Measurements from ENCODE around the gene USP25. TPM values are rescaled to one million over a fixed set of nuclear protein-coding genes. Genes with fewer than 3 reads are reported as not detected.

The USP25 gene
- total and polyA plus RNA-seq, 12 donors = 13.5 to 57.7 (median 45.9) TPM

DNA sequence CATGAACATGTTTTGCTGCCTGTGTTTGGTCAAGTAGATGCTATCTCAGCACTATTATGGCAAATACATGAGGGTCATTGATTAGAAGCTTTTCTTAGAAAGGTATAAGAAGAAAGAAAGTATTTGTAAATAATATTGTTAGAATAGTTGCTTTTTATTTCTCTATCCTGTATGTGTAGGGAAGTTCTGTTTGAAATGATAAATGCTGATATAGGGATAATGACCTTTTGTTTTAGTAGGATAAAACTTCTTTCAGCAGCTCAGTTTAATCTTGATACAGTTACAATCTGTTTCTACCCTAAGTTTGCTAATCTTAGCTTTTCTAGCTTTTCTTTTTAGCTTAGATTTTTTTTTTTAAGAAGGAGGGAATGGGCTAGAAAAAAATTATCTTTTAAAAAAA lies 63.3 kb downstream of the USP25 start:
- DNase-seq = no peak
- intact Hi-C loops (cut with DNase I) = no loop called here
- H3K4me1 ChIP-seq = peaks cover 0 to 20% (median 0%) of the 10 kb centered on the region in 9 donors
- no peaks in the 10 kb centered on the region for H3K9me3 ChIP-seq
- H3K27ac ChIP-seq = no peak overlapping the region
- no peak overlapping the region for H3K4me3 ChIP-seq
- H3K27me3 ChIP-seq = no peaks in the 10 kb centered on the region
- TF ChIP-seq, protein P1, sequence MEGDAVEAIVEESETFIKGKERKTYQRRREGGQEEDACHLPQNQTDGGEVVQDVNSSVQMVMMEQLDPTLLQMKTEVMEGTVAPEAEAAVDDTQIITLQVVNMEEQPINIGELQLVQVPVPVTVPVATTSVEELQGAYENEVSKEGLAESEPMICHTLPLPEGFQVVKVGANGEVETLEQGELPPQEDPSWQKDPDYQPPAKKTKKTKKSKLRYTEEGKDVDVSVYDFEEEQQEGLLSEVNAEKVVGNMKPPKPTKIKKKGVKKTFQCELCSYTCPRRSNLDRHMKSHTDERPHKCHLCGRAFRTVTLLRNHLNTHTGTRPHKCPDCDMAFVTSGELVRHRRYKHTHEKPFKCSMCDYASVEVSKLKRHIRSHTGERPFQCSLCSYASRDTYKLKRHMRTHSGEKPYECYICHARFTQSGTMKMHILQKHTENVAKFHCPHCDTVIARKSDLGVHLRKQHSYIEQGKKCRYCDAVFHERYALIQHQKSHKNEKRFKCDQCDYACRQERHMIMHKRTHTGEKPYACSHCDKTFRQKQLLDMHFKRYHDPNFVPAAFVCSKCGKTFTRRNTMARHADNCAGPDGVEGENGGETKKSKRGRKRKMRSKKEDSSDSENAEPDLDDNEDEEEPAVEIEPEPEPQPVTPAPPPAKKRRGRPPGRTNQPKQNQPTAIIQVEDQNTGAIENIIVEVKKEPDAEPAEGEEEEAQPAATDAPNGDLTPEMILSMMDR (IDR thresholded peaks at IDR 0.05) = no peak
- peaks cover 0 to 6% (median 0%) of the 10 kb centered on the region in 9 donors for H3K36me3 ChIP-seq
- no peak for ATAC-seq

DNA sequence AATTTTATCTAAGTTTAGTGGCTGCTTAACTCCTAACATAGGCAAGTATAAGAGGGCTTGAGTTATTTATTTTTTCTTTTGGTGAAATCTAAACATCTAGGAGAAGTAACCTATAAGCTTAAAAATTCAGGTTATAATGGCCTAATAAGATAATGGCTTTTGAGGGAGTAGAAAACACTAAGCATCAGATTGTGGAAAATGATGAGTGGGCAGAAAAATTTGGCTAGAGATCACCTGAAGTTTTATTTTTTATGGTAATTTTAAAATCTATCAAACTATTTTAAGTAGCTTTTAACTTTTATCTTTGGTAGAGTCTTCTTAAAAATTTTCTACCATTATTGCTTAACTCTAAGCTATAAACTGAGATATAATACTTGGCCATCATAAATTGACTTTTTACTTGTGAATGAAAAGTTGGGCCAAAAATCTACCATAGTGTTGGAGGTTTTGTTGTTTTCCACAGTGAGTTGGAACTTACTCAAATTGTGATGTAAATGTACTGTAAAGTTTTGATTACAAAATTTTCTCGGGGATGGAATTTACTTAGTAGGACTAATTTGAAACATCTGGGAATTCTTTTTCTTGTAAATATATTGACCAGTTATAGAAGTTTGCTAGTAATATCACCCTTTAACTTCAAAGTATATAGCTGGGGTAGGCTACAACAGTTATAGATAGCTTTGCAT lies 63.9 kb downstream of the USP25 start:
- Histone ChIP-seq H3K4me3 (no peak overlapping the region), H3K4me1 (peaks cover 0 to 20% (median 0%) of the 10 kb centered on the region in 9 donors), H3K9me3 (no peaks in the 10 kb centered on the region), H3K27ac (no peak overlapping the region), H3K27me3 (no peaks in the 10 kb centered on the region), H3K36me3 (peaks cover 0 to 6% (median 0%) of the 10 kb centered on the region in 9 donors)
- ATAC-seq (no peak), DNase-seq (no peak)
- 77 to 78% methylated on average over 1 of the region's 1 CpG for WGBS, 2 donors
- intact Hi-C loops (cut with DNase I) = no loop called here
- TF ChIP-seq, protein P1 (IDR thresholded peaks at IDR 0.05) = no peak

DNA sequence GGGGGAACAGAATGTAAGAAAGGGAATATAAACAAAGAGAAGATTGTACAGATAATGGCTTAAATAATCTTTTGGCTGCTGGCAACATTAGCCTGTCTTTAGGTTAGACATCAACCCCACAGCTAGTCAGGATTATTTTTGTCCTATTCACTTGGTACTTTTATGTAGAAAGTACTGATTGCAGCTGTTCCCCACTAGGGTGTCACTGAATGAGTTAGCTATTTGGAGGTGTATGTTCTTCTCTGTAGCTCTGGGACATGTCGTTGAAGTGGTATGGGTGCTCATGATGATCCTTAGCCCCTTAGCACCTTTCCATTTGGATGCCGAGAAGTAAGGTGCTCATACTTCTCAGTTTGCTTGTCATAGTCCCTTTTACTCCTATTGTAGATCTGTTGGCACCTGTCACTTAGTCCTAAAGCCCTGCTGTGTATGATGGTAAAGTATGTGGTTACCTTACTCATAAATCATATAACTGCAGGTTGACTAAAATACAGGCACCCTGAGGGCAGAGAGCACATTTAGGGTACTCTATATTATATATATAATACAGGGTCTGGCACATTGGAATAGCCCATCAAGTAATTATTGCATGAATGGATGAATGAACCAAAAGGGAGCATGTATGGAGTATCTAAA lies 64.6 kb downstream of the USP25 start:
- no peak overlapping the region for H3K4me3 ChIP-seq
- TF ChIP-seq, protein P1 (IDR thresholded peaks at IDR 0.05) = no peak
- ATAC-seq (no peak), DNase-seq (no peak)
- peaks cover 0 to 12% (median 0%) of the 10 kb centered on the region in 9 donors for H3K36me3 ChIP-seq
- 98 to 100% methylated on average over 2 of the region's 2 CpGs for WGBS, 2 donors
- no peaks in the 10 kb centered on the region for H3K9me3 ChIP-seq
- H3K27ac ChIP-seq = no peak overlapping the region
- peaks cover 0 to 20% (median 0%) of the 10 kb centered on the region in 9 donors for H3K4me1 ChIP-seq
- no peaks in the 10 kb centered on the region for H3K27me3 ChIP-seq
- intact Hi-C loops (cut with DNase I) = no loop called here

DNA sequence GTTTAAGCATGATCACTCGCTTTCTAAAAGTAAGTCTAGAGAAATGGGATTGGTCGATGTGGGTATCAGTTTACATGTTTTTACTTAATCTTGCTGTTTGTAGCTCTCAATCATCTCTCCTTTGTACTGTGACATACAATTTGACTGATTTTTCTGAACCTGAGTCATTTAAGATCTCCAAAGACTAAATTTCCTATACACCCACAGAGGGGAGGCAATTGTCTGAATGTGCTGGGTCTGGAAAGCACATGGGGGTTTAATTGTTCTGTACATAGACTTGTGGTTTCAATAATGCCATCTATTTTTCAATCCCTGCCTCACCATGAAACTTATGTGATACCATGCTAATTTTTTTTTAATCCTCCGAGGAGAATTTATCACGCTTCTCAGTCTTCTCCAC lies 65.8 kb downstream of the USP25 start:
- WGBS, 2 donors = 94 to 95% methylated on average over 4 of the region's 4 CpGs
- Histone ChIP-seq H3K36me3 (peaks cover 0 to 15% (median 0%) of the 10 kb centered on the region in 9 donors), H3K27ac (no peak overlapping the region), H3K27me3 (no peaks in the 10 kb centered on the region), H3K4me3 (no peak overlapping the region), H3K4me1 (peaks cover 0 to 20% (median 0%) of the 10 kb centered on the region in 9 donors), H3K9me3 (no peaks in the 10 kb centered on the region)
- DNase-seq (no peak), ATAC-seq (no peak)
- intact Hi-C loops (cut with DNase I) = no loop called here
- TF ChIP-seq, protein P1 (IDR thresholded peaks at IDR 0.05) = no peak

All from heart right ventricle (tissue), 16 donors.